Prostate gland (tissue), 2 donors: ENCODE results near the gene KAZALD1.

Experiments used
- POLR2A ChIP-seq: fragments of 450-650 bp; IDR thresholded peaks from one replicate; pipeline ENCODE4 v1.6.1; 2016; ENCODE audit warnings: antibody characterized with exemption, mild to moderate bottlenecking
- TF ChIP-seq, protein P1 (sequence below), 4 experiments: fragments of 200-600 bp in 2 of 4; fragments of 450-650 bp in 2 of 4; sonication (generic) in 2 of 4; IDR thresholded peaks; 1 replicate in 3 of 4; 2 replicates in 1 of 4; pipeline ENCODE4 v1.5.1; 2016 to 2019; ENCODE audit warnings: antibody characterized with exemption in 4 of 4, mild to moderate bottlenecking in 2 of 4, moderate library complexity in 2 of 4

DNA sequence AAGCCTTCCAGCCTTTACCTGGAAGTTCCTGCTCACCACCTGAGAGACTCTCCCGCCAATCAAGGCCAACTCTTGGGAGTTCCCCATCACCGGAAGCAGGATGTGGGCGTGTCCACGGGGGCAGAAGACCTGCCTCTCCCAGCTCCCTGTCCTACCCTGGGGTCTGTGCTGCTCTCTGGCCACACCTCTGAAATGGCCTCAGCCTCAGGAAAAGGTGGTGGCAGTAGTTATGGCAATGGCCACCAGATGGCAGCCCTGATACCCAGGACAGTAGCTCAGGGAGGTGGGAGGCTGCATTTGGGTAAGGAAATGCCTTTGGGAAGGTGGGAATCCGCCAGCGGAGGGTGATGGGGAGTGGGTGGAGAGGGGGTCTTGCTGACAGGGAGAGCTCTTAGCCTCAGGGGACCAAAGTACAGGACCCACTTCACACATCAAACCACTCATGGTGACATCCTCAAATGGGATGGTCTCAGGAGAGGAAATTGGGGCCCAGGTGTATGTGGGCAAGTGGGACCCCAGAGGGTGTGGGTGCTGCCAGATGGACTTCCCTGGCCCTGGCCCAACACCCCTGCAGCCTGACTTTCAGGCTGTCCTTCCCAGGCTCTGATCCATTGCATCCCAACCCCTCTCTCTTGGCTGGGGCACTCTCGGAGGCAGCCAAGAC, 33.9 kb downstream of the KAZALD1 start:
- TF ChIP-seq, protein P1, sequence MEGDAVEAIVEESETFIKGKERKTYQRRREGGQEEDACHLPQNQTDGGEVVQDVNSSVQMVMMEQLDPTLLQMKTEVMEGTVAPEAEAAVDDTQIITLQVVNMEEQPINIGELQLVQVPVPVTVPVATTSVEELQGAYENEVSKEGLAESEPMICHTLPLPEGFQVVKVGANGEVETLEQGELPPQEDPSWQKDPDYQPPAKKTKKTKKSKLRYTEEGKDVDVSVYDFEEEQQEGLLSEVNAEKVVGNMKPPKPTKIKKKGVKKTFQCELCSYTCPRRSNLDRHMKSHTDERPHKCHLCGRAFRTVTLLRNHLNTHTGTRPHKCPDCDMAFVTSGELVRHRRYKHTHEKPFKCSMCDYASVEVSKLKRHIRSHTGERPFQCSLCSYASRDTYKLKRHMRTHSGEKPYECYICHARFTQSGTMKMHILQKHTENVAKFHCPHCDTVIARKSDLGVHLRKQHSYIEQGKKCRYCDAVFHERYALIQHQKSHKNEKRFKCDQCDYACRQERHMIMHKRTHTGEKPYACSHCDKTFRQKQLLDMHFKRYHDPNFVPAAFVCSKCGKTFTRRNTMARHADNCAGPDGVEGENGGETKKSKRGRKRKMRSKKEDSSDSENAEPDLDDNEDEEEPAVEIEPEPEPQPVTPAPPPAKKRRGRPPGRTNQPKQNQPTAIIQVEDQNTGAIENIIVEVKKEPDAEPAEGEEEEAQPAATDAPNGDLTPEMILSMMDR (IDR thresholded peaks at IDR 0.05) = peak; percentile 57 to 82 (median 69)
- no peak for TF ChIP-seq POLR2A
